ENCODE data around the gene ZC3H7A. TPM values are rescaled to one million over a fixed set of nuclear protein-coding genes. Genes with fewer than 3 reads are reported as not detected.

ZC3H7A gene
- total RNA-seq, 1 donor from 2014 or later, result 64.1 TPM

- DNase-seq (ENCODE audit: low spot score), result no peak
Measured at GRCh38 chr16:11768849-11769248, 28.2 kb downstream of the ZC3H7A start.

GRCh38 chr16:11762431-11762830, 34.6 kb downstream of the ZC3H7A start:
- DNase-seq (ENCODE audit: low spot score), result no peak

GRCh38 chr16:11759997-11760396, 37.1 kb downstream of the ZC3H7A start:
- no peak for DNase-seq (ENCODE audit: low spot score)

DNA sequence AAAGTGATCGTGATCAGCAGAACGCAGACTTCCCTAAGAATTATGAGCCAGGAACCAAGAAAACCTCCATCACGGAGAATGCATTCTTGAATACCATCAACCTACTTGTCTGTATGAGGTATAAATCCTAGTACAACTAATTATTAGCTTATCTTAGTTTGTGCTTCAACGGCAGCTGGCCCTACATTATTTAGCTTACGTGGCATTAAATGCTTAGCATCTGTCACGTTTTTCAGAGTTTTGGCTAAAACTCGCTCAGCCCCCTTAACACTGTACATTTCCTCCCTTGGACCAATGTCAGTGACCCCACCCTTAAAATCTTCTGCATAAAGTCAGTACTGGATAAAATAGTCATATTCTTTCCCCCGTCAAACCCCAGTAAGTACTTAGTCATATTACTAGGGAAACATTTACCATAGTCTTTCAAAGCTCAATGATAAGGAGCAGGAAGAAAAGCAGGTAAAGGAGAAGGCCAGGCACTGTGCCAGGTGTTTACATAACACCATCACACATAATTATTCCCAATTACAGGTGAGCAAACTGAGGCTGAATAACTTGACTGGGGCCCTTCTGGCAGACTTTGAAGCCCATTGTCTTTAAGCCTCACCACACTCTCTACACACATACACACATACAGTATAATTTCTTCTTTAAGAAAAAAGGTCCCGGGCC, 37.8 kb downstream of the ZC3H7A start:
- no peak for DNase-seq (ENCODE audit: low spot score)

DNA sequence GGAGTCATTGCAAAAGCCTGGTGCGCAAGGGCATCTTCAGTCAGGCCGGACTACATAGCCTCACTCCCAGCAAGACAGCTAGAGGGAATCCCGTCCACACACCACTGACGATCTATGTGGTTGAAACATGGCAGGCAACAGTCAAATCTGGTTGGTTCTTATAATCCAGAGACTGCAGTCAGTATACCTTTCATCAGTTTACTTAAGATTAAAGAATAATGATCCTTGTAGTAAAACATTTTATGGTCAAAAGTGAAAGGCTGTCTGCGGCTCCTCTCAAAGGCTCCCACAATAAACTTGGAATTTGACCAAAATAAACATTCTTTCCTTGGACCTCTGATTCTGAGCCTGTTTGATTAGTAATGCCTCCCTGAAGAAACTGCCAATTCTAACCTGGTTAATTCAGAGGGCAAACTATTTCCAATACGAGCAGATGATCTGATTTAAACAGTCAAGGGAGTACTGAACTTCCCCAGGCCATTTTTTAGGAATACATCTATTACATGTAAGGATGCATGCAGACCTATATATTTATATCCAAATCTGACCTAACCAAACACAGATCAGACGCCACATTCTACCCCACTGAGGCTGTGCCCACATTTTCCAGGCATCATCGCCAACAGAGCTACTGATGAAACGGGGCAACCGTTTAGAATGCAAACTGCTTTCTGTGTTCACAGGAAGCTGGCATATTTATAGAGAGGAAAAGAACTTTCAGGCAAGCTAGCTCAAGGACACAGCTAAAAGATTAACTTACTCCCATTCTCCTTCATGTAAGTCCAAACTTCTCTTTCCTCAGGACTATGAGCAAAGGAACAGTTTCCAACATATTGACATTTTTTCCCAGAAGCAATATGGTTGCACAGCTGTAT, 39.1 kb downstream of the ZC3H7A start:
- no peak for DNase-seq (ENCODE audit: low spot score)

- no peak for DNase-seq (ENCODE audit: low spot score)
Measured at GRCh38 chr16:11756248-11756647, 40.8 kb downstream of the ZC3H7A start.

DNA sequence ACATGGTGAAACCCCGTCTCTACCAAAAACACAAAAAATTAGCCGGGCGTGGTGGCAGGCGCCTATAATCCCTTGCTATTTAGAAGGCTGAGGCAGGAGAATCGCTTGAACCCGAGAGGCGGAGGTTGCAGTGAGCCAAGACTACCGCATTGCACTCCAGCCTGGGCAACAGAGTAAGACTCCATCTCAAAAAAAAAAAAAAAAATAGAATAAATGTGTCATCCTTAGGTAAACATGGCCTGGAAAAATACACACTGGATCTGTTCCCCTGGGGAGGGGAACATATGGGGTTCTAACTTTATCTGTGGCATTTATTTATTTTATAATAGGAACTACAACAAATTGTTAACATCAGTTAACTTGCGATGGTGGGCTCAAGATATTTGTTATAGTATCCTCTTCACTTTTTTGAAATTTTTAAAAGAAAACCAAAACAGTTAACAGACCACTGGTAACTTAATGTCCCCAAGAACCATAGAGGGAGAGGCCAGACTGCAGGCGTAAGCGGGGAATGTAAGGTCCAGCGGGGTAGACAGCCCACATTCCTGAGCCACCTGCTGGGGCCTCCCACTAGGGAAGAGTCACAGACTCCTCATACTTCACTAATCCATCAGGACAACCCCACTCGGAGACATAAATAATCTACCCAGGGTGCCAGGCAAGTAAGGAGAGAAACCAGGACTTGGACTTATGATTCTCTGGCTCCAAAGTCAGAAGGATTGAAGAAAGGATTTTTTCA, 41.9 kb downstream of the ZC3H7A start:
- DNase-seq (ENCODE audit: low spot score), result no peak

GRCh38 chr16:11752856-11753255, 44.2 kb downstream of the ZC3H7A start:
- no peak for DNase-seq (ENCODE audit: low spot score)

- DNase-seq (ENCODE audit: low spot score), result no peak
Measured at GRCh38 chr16:11750056-11750455, 47.0 kb downstream of the ZC3H7A start.

- no peak for DNase-seq (ENCODE audit: low spot score)
Measured at GRCh38 chr16:11748404-11749254, 48.4 kb downstream of the ZC3H7A start.

DNA sequence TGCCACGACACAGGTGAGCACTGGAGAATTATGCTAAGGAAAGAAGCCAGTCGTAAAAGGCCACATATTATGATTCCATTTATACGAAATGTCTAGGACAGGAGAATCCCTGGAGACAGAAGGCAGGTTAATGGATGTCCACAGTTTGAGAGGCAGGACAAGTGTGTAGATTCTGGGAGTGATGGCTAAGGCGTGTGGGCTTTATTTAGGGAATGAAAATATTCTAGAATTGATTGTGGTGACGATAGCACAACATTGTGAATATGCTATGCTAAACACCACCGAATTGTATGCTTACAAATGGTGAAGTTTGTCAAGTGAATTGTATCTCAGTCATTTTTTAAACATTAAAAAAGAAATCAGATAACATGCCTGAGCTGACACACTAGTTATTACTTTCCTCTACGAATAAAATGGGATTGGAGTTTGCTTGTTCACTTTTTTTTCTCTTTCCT, 49.1 kb downstream of the ZC3H7A start:
- DNase-seq (ENCODE audit: low spot score), result no peak

GRCh38 chr16:11744075-11744470, 53.0 kb downstream of the ZC3H7A start:
- DNase-seq (ENCODE audit: low spot score), result no peak

- DNase-seq (ENCODE audit: low spot score), result peak; percentile 57
Measured at GRCh38 chr16:11743308-11744074, 53.6 kb downstream of the ZC3H7A start.

GRCh38 chr16:11742536-11743307, 54.3 kb downstream of the ZC3H7A start, which contains the start of gene TXNDC11:
TXNDC11 (minus strand) TSS chr16:11742857; CDS start chr16:11742730, 127 bp downstream.
- DNase-seq (ENCODE audit: low spot score), result peak; percentile 100

- DNase-seq (ENCODE audit: low spot score), result peak; percentile 57
Measured at GRCh38 chr16:11742093-11742535, 54.9 kb downstream of the ZC3H7A start.

GRCh38 chr16:11740567-11740966, 56.5 kb downstream of the ZC3H7A start:
- DNase-seq (ENCODE audit: low spot score), result no peak

DNA sequence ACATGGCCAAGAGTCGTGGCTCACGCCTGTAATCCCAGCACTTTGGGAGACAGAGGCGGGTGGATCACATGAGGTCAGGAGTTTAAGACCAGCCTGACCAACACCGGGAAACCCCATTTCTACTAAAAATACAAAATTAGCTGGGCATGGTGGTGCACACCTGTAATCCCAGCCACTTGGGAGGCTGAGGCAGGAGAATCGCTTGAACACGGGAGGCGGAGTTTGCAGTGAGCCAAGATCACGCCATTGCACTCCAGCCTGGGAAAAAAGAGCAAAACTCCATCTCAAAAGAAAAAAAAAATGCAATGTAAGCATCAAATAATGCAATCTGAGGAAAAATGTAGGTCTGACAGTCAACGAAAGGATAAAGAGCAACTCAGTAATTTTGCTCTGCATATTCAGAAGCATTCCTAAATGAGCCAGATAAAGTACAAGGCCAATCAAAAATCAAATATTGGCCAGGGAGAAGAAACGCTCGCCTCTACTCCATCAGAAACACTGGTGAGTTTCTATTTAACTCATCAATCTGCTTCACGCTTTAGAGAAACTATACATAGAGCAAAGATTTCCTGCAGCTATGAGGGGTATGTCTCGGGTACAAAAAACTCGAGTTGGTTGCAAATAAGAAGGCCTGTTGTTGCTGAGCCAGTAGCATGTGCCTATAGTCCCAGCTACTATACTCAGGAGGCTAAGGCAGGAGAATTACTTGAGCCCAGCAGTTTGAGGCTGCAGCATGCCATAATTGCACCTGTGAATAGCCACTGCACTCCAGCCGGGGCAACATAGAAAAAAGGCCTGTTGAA, 58.1 kb downstream of the ZC3H7A start:
- DNase-seq (ENCODE audit: low spot score), result no peak

DNA sequence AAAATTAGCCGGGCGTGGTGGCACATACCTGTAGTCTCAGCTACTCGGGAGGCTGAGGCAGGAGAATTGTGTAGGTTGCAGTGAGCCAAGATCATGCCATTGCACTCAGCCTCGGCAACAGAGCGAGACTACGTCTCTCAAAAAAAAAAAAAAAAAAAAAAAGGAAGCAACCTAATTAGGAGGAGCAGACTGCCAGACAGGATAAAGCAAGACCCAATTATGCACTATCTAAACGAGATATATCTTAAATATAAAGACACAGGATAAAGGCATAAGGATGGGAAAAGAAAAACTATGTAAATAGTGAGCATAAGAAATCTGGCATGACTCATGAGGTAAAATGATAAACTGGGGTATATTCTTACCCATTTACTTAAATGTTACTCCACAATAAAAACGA, 59.3 kb downstream of the ZC3H7A start:
- no peak for DNase-seq (ENCODE audit: low spot score)

DNA sequence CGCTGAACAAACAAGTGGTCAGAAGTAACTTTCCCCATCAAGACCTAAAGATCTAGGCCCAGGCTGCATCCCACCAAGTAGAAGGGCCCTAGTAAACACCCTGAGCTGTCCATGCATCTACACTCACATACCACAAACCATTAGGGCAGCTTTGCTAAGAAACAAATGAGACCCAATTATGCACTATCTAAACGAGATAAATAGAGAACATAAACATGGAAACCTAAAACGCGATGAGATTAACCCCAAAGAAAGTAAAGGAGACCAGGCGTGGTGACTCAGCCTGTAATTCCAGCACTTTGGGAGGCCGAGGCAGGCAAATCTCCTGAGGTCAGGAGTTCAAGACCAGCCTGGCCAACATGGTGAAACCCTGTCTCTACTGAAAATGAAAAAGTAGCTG, 60.2 kb downstream of the ZC3H7A start:
- DNase-seq (ENCODE audit: low spot score), result no peak

All from ureter (tissue), 1 donor.